Lower leg skin (tissue), 4 donors: ENCODE data around the gene CLSTN1. TPM values are rescaled to one million over a fixed set of nuclear protein-coding genes. Genes with fewer than 3 reads are reported as not detected.
A peak's percentile ranks its signal among the peaks of the same experiment; 100 is the strongest.

Experiments used
- DNase-seq, 2 donors: peaks; one replicate each; pipeline ENCODE4 v3.0.0-alpha.2; 2019; ENCODE audit warnings: low spot score in 2 of 2
- H3K4me3 ChIP-seq: fragments of 200-600 bp; sonication (generic); 2 replicates; pipeline ENCODE4 v1.5.1; 2017; ENCODE audit warnings: mild to moderate bottlenecking, low read depth; ENCODE audit not compliant: poor library complexity, severe bottlenecking
- POLR2A ChIP-seq, 2 donors: fragments of 450-650 bp; IDR thresholded peaks; one replicate each; pipeline ENCODE4 v1.6.1; 2016 to 2017; ENCODE audit warnings: antibody characterized with exemption in 2 of 2, mild to moderate bottlenecking in 1 of 2, moderate library complexity in 1 of 2
- WGBS, 2 donors: methylation state at CpG; one replicate each; pipeline ENCODE4 v1.1.5; 2018; 5-methylcytosine and 5-hydroxymethylcytosine counted together
- intact Hi-C: fragments of 100-400 bp; cut with DNase I; formaldehyde crosslinking; loops from one replicate; pipeline ENCODE4 v1.15.0; 2023; ENCODE audit warnings: low total_unique reads
- total RNA-seq, 4 donors: library from RNA; depleted of rRNA; stranded (reverse); fragments of >200 nt; gene quantifications; one replicate each; pipeline ENCODE4 v1.1.0, GENCODE V29; 2016
- TF ChIP-seq, protein P1 (sequence below), 3 donors: fragments of 450-650 bp; IDR thresholded peaks; one replicate each; pipeline ENCODE4 v1.5.1; 2016; ENCODE audit warnings: antibody characterized with exemption in 3 of 3, mild to moderate bottlenecking in 3 of 3, moderate library complexity in 2 of 3

The CLSTN1 gene
- total RNA-seq, 4 donors from 2014 or later = 116 to 174 (median 150) TPM

DNA sequence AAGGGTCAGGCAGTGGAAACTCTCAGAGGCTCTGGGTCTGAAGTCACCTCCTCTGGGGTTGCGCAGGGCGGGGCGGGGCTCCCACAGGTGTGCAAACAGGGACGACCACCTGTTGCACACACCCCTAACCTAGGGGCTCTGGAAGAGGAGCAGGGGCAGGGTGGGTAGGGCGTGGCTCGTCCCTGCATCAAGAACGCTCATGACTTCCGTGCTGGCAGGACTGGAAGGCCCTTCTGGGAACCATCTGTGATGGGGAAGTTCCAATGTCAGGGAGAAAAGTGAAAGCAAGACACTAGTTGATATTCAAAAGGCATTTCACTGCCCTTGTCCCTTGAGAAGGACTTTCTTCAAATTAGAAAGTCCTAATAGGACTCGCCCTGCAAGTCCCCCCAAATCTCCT is 22.1 kb upstream of the CLSTN1 start:
- 53 to 55% methylated on average over 9 of the region's 9 CpGs for WGBS, 2 donors
- H3K4me3 ChIP-seq = no peak overlapping the region
- DNase-seq = no peak
- intact Hi-C loops = no loop called here
- TF ChIP-seq, protein P1, sequence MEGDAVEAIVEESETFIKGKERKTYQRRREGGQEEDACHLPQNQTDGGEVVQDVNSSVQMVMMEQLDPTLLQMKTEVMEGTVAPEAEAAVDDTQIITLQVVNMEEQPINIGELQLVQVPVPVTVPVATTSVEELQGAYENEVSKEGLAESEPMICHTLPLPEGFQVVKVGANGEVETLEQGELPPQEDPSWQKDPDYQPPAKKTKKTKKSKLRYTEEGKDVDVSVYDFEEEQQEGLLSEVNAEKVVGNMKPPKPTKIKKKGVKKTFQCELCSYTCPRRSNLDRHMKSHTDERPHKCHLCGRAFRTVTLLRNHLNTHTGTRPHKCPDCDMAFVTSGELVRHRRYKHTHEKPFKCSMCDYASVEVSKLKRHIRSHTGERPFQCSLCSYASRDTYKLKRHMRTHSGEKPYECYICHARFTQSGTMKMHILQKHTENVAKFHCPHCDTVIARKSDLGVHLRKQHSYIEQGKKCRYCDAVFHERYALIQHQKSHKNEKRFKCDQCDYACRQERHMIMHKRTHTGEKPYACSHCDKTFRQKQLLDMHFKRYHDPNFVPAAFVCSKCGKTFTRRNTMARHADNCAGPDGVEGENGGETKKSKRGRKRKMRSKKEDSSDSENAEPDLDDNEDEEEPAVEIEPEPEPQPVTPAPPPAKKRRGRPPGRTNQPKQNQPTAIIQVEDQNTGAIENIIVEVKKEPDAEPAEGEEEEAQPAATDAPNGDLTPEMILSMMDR (IDR thresholded peaks at IDR 0.05) = no peak
- TF ChIP-seq POLR2A (IDR thresholded peaks at IDR 0.05) = no peak

DNA sequence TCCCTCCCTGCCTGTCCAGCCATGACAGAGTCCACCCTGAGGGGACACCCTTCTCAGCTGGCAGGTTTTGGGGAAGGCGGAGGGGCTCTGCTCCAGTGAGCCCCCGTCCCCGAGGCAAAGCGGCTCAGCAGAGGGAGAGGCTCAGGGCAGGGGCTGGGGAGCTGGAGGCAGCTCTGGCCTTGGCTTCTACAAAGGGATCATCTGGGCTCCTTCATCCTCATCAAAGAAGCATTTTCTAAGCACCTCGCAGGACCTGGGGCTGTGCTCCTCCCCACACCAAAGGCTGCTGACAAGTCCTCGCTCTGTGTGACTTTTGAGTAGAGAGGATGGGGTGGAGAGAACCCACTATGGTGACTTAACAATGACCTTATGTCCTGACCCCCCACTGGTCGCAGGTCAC is 21.0 kb upstream of the CLSTN1 start:
- intact Hi-C loops = no loop called here
- H3K4me3 ChIP-seq = no peak overlapping the region
- DNase-seq = no peak
- TF ChIP-seq POLR2A (IDR thresholded peaks at IDR 0.05) = no peak
- TF ChIP-seq, protein P1 (IDR thresholded peaks at IDR 0.05) = no peak
- 86 to 87% methylated on average over 6 to 7 of the region's 7 CpGs for WGBS, 2 donors

DNA sequence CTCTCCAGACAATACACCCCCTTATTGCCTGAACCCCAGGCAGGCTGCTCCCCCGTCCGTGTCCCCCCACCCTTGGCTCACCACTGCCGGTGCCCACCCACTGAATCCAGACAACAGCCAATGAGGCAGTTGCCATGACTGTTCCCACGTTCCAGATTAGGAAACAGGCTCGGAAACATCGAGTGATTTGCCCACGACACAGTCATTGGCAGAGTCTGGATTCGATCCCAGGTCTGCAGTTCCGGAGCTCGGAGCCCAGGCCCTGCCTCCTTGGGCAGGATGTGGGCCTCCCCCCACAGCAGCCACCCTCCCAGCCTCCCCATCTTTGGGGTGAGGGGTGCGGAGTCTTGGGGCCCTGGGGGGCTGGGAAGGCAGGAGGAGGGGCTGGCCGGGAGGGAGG is 20.3 kb upstream of the CLSTN1 start:
- no peak for DNase-seq
- TF ChIP-seq, protein P1 (IDR thresholded peaks at IDR 0.05) = no peak
- TF ChIP-seq POLR2A (IDR thresholded peaks at IDR 0.05) = no peak
- no peak overlapping the region for H3K4me3 ChIP-seq
- WGBS, 2 donors = 17 to 37% methylated on average over 12 of the region's 12 CpGs
- intact Hi-C loops = no loop called here

DNA sequence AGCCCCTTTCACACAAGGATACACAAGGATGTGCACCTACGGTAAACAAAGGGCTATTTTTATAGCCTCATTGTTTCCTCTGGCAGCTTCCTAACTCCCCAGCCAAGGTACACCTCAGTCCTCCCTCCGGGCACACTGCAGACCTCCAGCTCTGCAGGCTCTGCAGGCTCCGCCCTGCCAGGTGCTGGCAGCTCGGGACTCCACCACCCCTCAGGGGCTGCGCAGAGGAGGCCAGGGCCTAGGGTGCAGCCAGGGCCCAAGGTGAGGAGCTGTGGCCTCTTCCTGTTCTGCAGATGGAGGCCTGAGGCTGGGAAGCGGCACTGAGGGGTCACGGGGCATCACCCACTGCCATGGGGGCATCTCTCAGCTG is 19.8 kb upstream of the CLSTN1 start:
- WGBS, 2 donors = 33 to 52% methylated on average over 7 of the region's 7 CpGs
- intact Hi-C loops = no loop called here
- no peak for TF ChIP-seq POLR2A (IDR thresholded peaks at IDR 0.05)
- TF ChIP-seq, protein P1 (IDR thresholded peaks at IDR 0.05) = no peak
- no peak overlapping the region for H3K4me3 ChIP-seq
- no peak for DNase-seq

DNA sequence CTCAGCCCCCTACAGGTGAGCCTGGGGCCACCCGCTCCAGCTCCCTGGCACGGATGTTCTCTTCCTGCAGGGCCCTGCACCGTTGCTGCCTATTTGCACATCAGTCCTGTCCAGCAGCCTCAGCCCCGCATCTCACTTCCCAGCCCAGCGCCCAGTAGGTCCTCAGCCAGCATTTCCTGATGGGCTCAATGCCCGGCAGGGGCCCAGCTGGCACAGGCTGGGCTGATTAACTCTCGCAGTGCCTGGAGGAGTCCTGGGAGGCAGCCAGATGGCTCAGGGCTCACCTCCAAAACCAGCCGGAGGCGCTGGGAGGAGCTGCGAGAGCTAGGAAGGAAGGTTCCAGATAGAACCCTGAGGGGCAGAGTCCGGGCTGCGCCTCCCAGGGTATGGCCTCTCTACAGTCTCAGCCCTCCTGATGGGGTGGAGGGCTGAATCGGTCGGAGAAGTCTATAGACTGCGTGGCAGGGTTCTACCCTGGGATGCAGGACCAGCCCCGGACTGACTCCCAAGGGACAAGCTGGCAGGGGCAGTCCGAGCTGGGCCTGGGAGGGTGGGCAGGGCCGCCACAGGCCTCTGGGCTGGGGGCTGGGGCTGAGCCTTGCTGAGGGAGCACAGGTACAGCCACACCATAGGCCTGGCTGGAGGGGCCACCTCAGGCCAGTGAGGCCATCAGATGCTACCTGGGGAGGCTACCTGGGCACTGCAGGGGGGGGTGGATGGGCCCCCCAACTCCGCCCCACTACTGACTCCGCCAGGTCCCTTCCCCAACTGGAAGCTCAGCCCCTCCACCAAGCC is 19.2 kb upstream of the CLSTN1 start:
- no peak overlapping the region for H3K4me3 ChIP-seq
- 38 to 47% methylated on average over 6 to 19 of the region's 20 CpGs for WGBS, 2 donors
- intact Hi-C loops = no loop called here
- no peak for TF ChIP-seq POLR2A (IDR thresholded peaks at IDR 0.05)
- TF ChIP-seq, protein P1 (IDR thresholded peaks at IDR 0.05) = no peak
- DNase-seq = peak in 1 of 2 donors; percentile 82
